Ectodermal cell (in vitro differentiated cells): ENCODE data around the gene GSAP. TPM values are rescaled to one million over a fixed set of nuclear protein-coding genes. Genes with fewer than 3 reads are reported as not detected.
A peak's percentile ranks its signal among the peaks of the same experiment; 100 is the strongest.
"Not testable (repeated sequence)": the region's sequence is repeated elsewhere in the genome, so short reads cannot be mapped to it uniquely, and the experiment has no call there.

Source experiments
- H3K27ac ChIP-seq: 2 replicates; pipeline ENCODE4 v1.7.0; 2013; ENCODE audit warnings: mild to moderate bottlenecking, low read depth, low read length; ENCODE audit not compliant: insufficient read depth, poor library complexity, severe bottlenecking
- H3K27me3 ChIP-seq: 2 replicates; pipeline ENCODE4 v1.7.0; 2013; ENCODE audit warnings: mild to moderate bottlenecking, low read length; ENCODE audit not compliant: insufficient read depth, control insufficient read depth, poor library complexity, severe bottlenecking
- H3K36me3 ChIP-seq: one replicate; pipeline ENCODE4 v1.7.0; 2013; ENCODE audit warnings: low read length; ENCODE audit not compliant: control insufficient read depth, insufficient read depth
- H3K4me1 ChIP-seq: one replicate; pipeline ENCODE4 v1.7.0; 2013; ENCODE audit warnings: low read length; ENCODE audit not compliant: control insufficient read depth, insufficient read depth
- H3K4me3 ChIP-seq: 2 replicates; pipeline ENCODE4 v1.7.0; 2013; ENCODE audit warnings: low read depth, low read length, control low read depth; ENCODE audit not compliant: insufficient read depth
- H3K9me3 ChIP-seq: 2 replicates; pipeline ENCODE4 v1.7.0; 2013; ENCODE audit warnings: mild to moderate bottlenecking, low read length, moderate library complexity; ENCODE audit not compliant: control insufficient read depth
- WGBS, 2 experiments: methylation state at CpG; one replicate each; pipeline ENCODE4 v1.1.7; 2013; ENCODE audit warnings: missing lambda C conversion rate in 2 of 2; 5-methylcytosine and 5-hydroxymethylcytosine counted together
- polyA plus RNA-seq, 4 experiments: library from polyadenylated mRNA; stranded (reverse); fragments of 50-300 nt; gene quantifications; one replicate each; pipeline ENCODE4 v1.2.3, GENCODE V29; 2013

Gene GSAP, protein sequence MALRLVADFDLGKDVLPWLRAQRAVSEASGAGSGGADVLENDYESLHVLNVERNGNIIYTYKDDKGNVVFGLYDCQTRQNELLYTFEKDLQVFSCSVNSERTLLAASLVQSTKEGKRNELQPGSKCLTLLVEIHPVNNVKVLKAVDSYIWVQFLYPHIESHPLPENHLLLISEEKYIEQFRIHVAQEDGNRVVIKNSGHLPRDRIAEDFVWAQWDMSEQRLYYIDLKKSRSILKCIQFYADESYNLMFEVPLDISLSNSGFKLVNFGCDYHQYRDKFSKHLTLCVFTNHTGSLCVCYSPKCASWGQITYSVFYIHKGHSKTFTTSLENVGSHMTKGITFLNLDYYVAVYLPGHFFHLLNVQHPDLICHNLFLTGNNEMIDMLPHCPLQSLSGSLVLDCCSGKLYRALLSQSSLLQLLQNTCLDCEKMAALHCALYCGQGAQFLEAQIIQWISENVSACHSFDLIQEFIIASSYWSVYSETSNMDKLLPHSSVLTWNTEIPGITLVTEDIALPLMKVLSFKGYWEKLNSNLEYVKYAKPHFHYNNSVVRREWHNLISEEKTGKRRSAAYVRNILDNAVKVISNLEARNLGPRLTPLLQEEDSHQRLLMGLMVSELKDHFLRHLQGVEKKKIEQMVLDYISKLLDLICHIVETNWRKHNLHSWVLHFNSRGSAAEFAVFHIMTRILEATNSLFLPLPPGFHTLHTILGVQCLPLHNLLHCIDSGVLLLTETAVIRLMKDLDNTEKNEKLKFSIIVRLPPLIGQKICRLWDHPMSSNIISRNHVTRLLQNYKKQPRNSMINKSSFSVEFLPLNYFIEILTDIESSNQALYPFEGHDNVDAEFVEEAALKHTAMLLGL
- 1.7 TPM for polyA plus RNA-seq (2013, experiment 1 of 4)
- polyA plus RNA-seq (2013, experiment 2 of 4), result 1.3 TPM
- polyA plus RNA-seq (2013, experiment 3 of 4), result 0.75 TPM
- 0.89 TPM for polyA plus RNA-seq (2013, experiment 4 of 4)

DNA sequence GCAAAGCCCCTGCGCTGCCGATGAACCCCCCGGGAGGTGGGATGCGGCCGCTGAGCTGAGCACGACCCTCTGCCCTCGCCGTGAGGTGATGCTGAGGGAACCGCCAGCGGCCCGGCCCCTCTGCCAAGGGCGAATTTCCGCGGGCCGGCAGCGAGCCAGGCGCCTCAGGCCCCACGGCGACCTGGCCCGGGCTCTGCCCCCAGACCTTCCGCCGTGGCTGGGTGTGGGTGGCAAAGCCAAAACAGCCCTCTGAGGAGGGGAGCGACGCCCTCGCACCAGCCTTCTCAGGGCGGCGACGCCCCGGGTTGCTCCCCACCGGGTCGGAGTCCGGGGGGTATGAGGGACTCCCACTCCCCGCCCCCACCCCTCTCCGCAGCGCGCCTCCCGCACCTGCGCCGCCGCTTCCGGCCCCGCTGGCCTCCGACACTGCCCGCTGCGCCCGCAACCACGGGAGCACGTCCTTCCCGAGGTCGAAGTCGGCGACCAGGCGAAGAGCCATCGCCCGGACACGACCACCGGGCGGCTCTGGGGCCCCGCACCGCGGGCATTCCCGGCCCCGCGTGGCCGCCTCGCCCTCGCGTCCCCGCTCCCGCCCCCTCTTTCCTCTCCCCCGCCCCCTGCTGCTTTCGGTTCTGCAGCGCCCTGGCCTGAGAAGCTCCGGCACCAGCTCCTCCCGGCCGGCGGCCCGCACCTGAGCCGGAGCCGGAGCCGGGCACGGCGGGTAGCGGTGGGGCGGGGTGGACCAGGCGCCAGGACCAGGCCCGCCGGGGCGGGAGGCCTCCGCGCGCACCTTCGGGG, at the start of gene GSAP:
Gene GSAP, minus strand, starts transcription at position 527 of the 798 bp plus-strand sequence. Its CDS starts 28 bp downstream, at position 499.
- Histone ChIP-seq H3K9me3 (no peaks in the 10 kb centered on the region), H3K27ac (no peak within 1 kb of the TSS), H3K36me3 (no peaks in the 10 kb centered on the region), H3K4me3 (peak within 1 kb of the TSS; percentile 47), H3K27me3 (peaks cover 37% of the 10 kb centered on the region), H3K4me1 (peaks cover 2% of the 10 kb centered on the region)
- 2% methylated on average over 93 of the region's 93 CpGs for WGBS, 2 experiments

DNA sequence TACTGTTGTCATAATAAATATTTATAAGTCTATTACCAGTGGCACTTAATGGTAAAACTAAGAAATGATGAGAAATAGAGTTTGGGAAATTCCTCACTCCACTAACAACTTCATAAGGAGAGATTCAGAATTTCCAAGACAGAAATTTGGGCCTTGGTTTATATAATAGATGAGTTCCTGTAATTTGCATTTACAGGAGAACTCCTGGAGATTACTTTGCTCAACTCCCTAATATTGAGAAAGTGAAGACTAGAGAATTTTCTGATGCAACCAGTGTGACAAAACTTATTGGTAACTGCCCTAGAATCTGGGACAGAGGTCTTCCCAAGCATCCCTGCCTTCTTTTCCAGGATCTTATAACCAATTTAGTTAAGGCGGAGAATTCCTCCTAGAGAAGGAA, 49.1 kb upstream of the GSAP start:
- Histone ChIP-seq H3K36me3 (no peaks in the 10 kb centered on the region), H3K9me3 (no peaks in the 10 kb centered on the region), H3K27me3 (no peaks in the 10 kb centered on the region), H3K27ac (no peak overlapping the region), H3K4me3 (no peak overlapping the region), H3K4me1 (no peaks in the 10 kb centered on the region)
- no CpG with 5 or more reads among the region's 1 CpG for WGBS, 2 experiments

DNA sequence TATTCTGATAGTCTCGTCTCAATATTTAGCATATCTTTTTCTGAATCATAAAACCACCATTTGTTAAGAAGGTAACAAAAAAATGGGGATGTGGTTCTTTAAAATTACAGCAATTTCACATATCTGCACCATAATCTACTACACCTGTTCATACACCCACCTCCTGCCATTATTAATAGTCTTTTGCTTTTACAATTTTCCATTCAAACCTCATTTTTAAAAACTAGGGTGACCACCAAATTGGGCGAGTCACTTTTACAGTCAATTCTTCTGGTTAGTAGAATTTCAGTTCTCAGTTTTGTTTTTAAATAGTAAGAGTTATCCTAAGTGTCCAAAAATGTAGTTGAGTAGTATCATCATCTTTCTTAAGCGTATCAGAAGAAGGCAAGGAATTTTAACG, 48.4 kb upstream of the GSAP start:
- H3K9me3 ChIP-seq, result no peaks in the 10 kb centered on the region
- 96 to 100% methylated on average over 4 of the region's 4 CpGs for WGBS, 2 experiments
- H3K36me3 ChIP-seq, result no peaks in the 10 kb centered on the region
- H3K27ac ChIP-seq, result no peak overlapping the region
- H3K4me3 ChIP-seq, result no peak overlapping the region
- H3K27me3 ChIP-seq, result no peaks in the 10 kb centered on the region
- H3K4me1 ChIP-seq, result no peaks in the 10 kb centered on the region

DNA sequence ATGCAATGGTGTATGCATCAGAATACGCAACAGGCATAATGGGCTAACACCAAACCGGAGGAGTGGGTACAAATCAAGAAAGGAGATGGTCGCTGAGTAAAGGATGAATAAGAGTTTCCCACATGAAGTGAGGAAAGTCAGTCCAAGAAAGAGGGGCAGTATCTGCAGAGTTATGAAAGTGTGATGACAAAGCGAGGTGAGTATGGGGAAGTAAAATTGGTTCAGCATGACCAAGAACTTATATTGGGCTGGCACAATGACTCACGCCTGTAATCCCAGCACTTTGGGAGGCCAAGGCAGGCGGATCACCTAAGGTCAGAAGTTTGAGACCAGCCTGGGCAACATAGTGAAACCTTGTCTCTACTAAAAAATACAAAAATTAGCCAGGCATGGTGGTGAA, 47.5 kb upstream of the GSAP start:
- H3K27ac ChIP-seq, H3K9me3 ChIP-seq, H3K4me1 ChIP-seq, H3K36me3 ChIP-seq, H3K27me3 ChIP-seq, H3K4me3 ChIP-seq: not testable (repeated sequence)
- WGBS, 2 experiments, result 90 to 95% methylated on average over 6 of the region's 6 CpGs

DNA sequence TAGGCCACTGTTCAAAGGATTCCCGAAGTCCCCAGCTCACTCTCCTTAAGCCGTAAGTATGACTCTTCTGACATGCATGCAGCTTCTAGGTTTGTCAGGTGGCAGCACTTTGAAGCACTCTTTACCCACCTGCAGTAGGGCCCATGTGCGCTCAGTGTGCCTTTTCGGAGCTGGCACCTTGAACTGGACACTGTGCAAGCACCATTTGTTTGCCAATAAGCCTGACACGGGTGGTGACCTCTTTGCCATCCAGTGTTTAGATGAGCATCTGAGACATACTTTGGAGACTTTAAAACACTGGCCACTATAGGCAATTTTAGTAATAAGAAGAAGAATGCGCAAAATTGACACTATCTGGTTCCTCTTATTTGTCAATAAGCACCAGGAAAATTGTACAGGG, 45.7 kb upstream of the GSAP start:
- Histone ChIP-seq H3K27ac (no peak overlapping the region), H3K36me3 (no peaks in the 10 kb centered on the region), H3K9me3 (no peaks in the 10 kb centered on the region), H3K4me1 (no peaks in the 10 kb centered on the region), H3K27me3 (no peaks in the 10 kb centered on the region), H3K4me3 (no peak overlapping the region)
- WGBS, 2 experiments, result 96% methylated on average over 6 of the region's 6 CpGs

DNA sequence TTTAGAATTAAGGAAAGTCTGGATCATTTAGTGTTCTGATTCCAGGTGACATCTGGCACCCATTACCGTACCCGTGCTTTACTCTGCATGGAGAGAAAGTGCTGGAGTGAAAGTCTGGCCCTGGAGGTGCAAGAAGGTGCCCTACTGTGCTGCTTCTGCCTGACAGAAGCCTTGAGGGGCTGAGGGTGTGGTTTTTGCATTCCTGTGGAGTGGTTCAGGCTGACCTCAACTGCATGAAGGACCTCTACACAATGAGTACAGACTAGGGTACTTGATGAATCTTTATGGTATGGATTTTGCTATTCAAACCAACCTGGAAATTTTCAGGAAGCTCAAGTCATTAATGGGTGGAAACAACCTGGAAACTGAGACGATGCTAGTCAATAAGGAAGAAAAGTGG, 45.1 kb upstream of the GSAP start:
- Histone ChIP-seq H3K4me3 (no peak overlapping the region), H3K27me3 (no peaks in the 10 kb centered on the region), H3K9me3 (no peaks in the 10 kb centered on the region), H3K27ac (no peak overlapping the region), H3K4me1 (no peaks in the 10 kb centered on the region), H3K36me3 (no peaks in the 10 kb centered on the region)
- 92 to 93% methylated on average over 3 of the region's 3 CpGs for WGBS, 2 experiments

DNA sequence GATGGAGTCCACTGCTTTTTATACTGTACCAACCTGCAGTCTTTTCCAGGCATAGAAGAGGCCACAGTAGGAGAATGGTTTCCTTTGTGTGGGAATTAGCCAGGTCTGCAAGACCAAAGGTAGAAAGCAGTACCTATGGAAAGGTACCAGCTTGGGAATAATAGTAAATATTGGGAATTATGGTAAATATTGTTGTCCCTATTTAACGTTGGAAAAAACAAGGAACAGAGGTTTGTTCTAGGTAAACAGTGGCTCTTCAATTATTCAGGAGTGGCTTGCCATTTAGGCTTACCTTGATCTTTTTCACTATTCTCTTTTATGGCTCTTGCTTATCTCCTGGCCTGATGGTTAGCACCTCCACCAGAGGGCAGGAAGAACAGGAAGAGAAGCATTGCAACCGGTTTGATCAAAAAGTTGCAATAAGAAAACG, 43.9 kb upstream of the GSAP start:
- no peaks in the 10 kb centered on the region for H3K36me3 ChIP-seq

DNA sequence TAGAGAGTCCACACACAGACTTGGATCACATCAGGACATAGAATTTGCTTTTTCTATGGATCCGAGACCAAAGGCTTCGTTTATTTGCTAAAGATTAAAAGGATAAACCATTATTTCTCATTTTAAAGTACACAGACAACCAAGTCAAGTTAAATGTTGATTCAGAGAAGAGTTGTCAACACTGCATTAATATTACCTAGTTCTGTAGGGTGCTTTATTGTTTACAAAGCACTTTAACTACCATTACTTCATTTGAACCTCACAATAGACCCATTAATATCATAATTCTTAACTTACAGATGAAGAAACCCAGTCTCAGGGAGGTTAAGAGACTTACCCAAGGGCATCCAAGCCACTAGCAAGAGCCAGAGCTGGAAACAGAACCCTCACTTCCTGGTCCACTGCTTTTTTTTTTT, 43.2 kb upstream of the GSAP start:
- Histone ChIP-seq H3K27ac (no peak overlapping the region), H3K9me3 (no peaks in the 10 kb centered on the region), H3K36me3 (no peaks in the 10 kb centered on the region), H3K4me1 (no peaks in the 10 kb centered on the region), H3K4me3 (no peak overlapping the region), H3K27me3 (no peaks in the 10 kb centered on the region)
- WGBS, 2 experiments, result 93 to 94% methylated on average over 2 of the region's 2 CpGs

More for the DNA sequence above, 43.9 kb upstream of the GSAP start:
- 74 to 78% methylated on average over 3 of the region's 3 CpGs for WGBS, 2 experiments
- no peak overlapping the region for H3K27ac ChIP-seq
- no peaks in the 10 kb centered on the region for H3K4me1 ChIP-seq
- no peaks in the 10 kb centered on the region for H3K9me3 ChIP-seq
- H3K4me3 ChIP-seq, result no peak overlapping the region
- no peaks in the 10 kb centered on the region for H3K27me3 ChIP-seq

DNA sequence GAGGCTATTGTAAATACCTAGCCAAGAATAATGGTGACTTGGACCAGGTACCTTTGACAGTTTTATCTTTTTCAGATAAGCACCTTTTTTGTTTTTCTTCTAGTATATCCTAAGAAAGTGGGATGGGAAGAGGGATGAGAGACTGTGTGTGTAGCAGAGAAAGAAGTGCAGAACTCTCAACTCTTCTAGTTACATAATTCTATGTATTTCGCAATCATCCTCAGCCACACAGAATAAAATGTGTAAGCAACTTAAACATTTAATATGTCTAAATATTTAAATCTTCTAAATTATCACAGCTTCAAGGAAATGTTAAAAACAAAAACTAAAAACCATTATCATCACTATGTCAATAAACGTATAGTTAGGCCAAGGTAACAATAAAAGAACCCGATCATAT, 42.6 kb upstream of the GSAP start:
- H3K4me1 ChIP-seq, result no peaks in the 10 kb centered on the region
- no peak overlapping the region for H3K27ac ChIP-seq
- H3K27me3 ChIP-seq, result no peaks in the 10 kb centered on the region
- H3K9me3 ChIP-seq, result no peaks in the 10 kb centered on the region
- WGBS, 2 experiments, result 100% methylated on average over 2 of the region's 3 CpGs; no CpG with 5 or more reads in 1 of the 2 experiments
- no peaks in the 10 kb centered on the region for H3K36me3 ChIP-seq
- no peak overlapping the region for H3K4me3 ChIP-seq
